NT2/D1 (cell line): ENCODE results near the gene MAGEA9B.

ENCODE experiments used
- SUZ12 ChIP-seq: IDR thresholded peaks from 2 replicates; pipeline ENCODE4 v1.6.1; 2011; ENCODE audit not compliant: insufficient read length, insufficient read depth; ENCODE audit errors: extremely low read depth
- YY1 ChIP-seq: IDR thresholded peaks from 2 replicates; pipeline ENCODE4 v1.6.1; 2011; ENCODE audit not compliant: insufficient read length, insufficient read depth
- ZNF274 ChIP-seq: IDR thresholded peaks from 2 replicates; pipeline ENCODE4 v1.6.1; 2011; ENCODE audit warnings: mild to moderate bottlenecking, low read depth, low read length

- no peak for TF ChIP-seq YY1
- no peak for TF ChIP-seq ZNF274
- no peak for TF ChIP-seq SUZ12
Measured at GRCh38 chrX:149628280-149628679, 41.0 kb upstream of the MAGEA9B start.
